CD14-positive monocyte (primary cell): ENCODE data around the gene P2RX5. TPM values are rescaled to one million over a fixed set of nuclear protein-coding genes. Genes with fewer than 3 reads are reported as not detected.

Experiments used
- DNase-seq, 3 donors: peaks; one replicate each; pipeline ENCODE4 v3.0.0-alpha.2; 2011 to 2022
- H2AFZ ChIP-seq: 2 replicates; pipeline ENCODE4 v1.6.0; 2012; ENCODE audit warnings: mild to moderate bottlenecking, low read depth, low read length, inconsistent platforms; ENCODE audit not compliant: insufficient read depth, poor library complexity, severe bottlenecking
- H3K27ac ChIP-seq, 2 donors: 1 replicate in 1 of 2; 2 replicates in 1 of 2; pipeline ENCODE4 v1.5.1; 2012 to 2013; ENCODE audit warnings: low read length in 2 of 2, control low read depth in 1 of 2, inconsistent platforms in 1 of 2, low read depth in 1 of 2, mild to moderate bottlenecking in 1 of 2
- H3K27me3 ChIP-seq, 2 donors: one replicate each; pipeline versions ENCODE4 v1.6.0 to v1.6.1; 2011 to 2013; ENCODE audit warnings: low read length in 2 of 2; ENCODE audit not compliant: control insufficient read depth in 2 of 2, insufficient read depth in 2 of 2
- H3K36me3 ChIP-seq, 2 donors: replicated peaks in 1 of 2; 1 replicate in 1 of 2; 2 replicates in 1 of 2; pipeline versions ENCODE4 v1.5.1 to v1.6.1; 2012 to 2013; ENCODE audit warnings: low read length in 2 of 2, control low read depth in 1 of 2, inconsistent platforms in 1 of 2, mild to moderate bottlenecking in 1 of 2; ENCODE audit not compliant: insufficient read depth in 2 of 2, control insufficient read depth in 1 of 2
- H3K4me1 ChIP-seq, 2 donors: 1 replicate in 1 of 2; 2 replicates in 1 of 2; pipeline versions ENCODE4 v1.5.1 to v1.6.1; 2012 to 2013; ENCODE audit warnings: low read length in 2 of 2, control low read depth in 1 of 2, inconsistent platforms in 1 of 2, mild to moderate bottlenecking in 1 of 2, moderate library complexity in 1 of 2; ENCODE audit not compliant: insufficient read depth in 2 of 2, control insufficient read depth in 1 of 2
- H3K4me2 ChIP-seq: replicated peaks from 2 replicates; pipeline ENCODE3; 2012; ENCODE audit warnings: low read length, moderate library complexity, mild to moderate bottlenecking; ENCODE audit not compliant: poor library complexity, severe bottlenecking; ENCODE audit errors: extremely low read depth
- H3K4me3 ChIP-seq, 3 experiments: fragments of 200-600 bp in 1 of 3; sonication (generic) in 1 of 3; replicated peaks in 1 of 3; 1 replicate in 2 of 3; 2 replicates in 1 of 3; pipeline ENCODE4 v1.5.1; 2011 to 2013; ENCODE audit warnings: low read length in 3 of 3, mild to moderate bottlenecking in 3 of 3, control low read depth in 2 of 3, low read depth in 2 of 3, inconsistent platforms in 1 of 3, moderate library complexity in 1 of 3
- H3K79me2 ChIP-seq: 2 replicates; pipeline ENCODE4 v1.6.0; 2012; ENCODE audit warnings: mild to moderate bottlenecking, control low read depth, inconsistent platforms, low read length, moderate library complexity; ENCODE audit not compliant: insufficient read depth
- H3K9ac ChIP-seq: 2 replicates; pipeline ENCODE4 v1.6.0; 2017; ENCODE audit warnings: low read length, mild to moderate bottlenecking; ENCODE audit not compliant: insufficient read depth, poor library complexity, severe bottlenecking
- H3K9me3 ChIP-seq, 2 donors: replicated peaks in 1 of 2; 1 replicate in 1 of 2; 2 replicates in 1 of 2; pipeline versions ENCODE4 v1.5.1 to v1.6.1; 2012 to 2013; ENCODE audit warnings: low read length in 2 of 2, control low read depth in 1 of 2; ENCODE audit not compliant: control insufficient read depth in 1 of 2, insufficient read depth in 1 of 2
- H4K20me1 ChIP-seq: 2 replicates; pipeline ENCODE4 v1.6.0; 2012; ENCODE audit warnings: mild to moderate bottlenecking, low read length, control low read depth, moderate library complexity; ENCODE audit not compliant: insufficient read depth
- H3K27ac Mint-ChIP-seq, 7 donors: one replicate each; pipeline ENCODE4 v1.8.0; 2020; ENCODE audit warnings: mild to moderate bottlenecking in 7 of 7, mixed read lengths in 7 of 7, moderate library complexity in 6 of 7, inconsistent platforms in 2 of 7
- H3K27me3 Mint-ChIP-seq, 3 donors: one replicate each; pipeline ENCODE4 v1.8.0; 2021 to 2022; ENCODE audit warnings: low read depth in 3 of 3, mild to moderate bottlenecking in 3 of 3, mixed read lengths in 3 of 3, moderate library complexity in 3 of 3, inconsistent platforms in 1 of 3
- H3K36me3 Mint-ChIP-seq, 2 donors: one replicate each; pipeline ENCODE4 v1.8.0; 2020; ENCODE audit warnings: mixed read lengths in 2 of 2, inconsistent platforms in 1 of 2, mild to moderate bottlenecking in 1 of 2
- H3K4me1 Mint-ChIP-seq: one replicate; pipeline ENCODE4 v1.8.0; 2020; ENCODE audit warnings: mild to moderate bottlenecking, mixed read lengths
- H3K4me3 Mint-ChIP-seq, 2 donors: one replicate each; pipeline ENCODE4 v1.8.0; 2020; ENCODE audit warnings: mild to moderate bottlenecking in 2 of 2, mixed read lengths in 2 of 2, moderate library complexity in 1 of 2
- H3K9me3 Mint-ChIP-seq, 7 donors: one replicate each; pipeline ENCODE4 v1.8.0; 2020 to 2022; ENCODE audit warnings: mixed read lengths in 7 of 7, mild to moderate bottlenecking in 6 of 7, moderate library complexity in 6 of 7, inconsistent platforms in 2 of 7
- CTCF ChIP-seq: fragments of 200-600 bp; IDR thresholded peaks from one replicate; pipeline ENCODE4 v1.8.0; 2022; ENCODE audit warnings: antibody characterized with exemption, mild to moderate bottlenecking
- WGBS: methylation state at CpG from one replicate; pipeline ENCODE4 v1.1.5; 2013; ENCODE audit warnings: missing lambda C conversion rate; ENCODE audit not compliant: insufficient coverage; 5-methylcytosine and 5-hydroxymethylcytosine counted together
- intact Hi-C, 2 donors: fragments of 100-400 bp; cut with micrococcal nuclease; formaldehyde crosslinking; loops; one replicate each; pipeline versions ENCODE4 v1.15.0 to v1.15.1; 2023
- polyA plus RNA-seq, 3 donors: library from polyadenylated mRNA; depleted of rRNA in 1 of 3; unstranded in 2 of 3; stranded (reverse) in 1 of 3; fragments of 300-500 nt in 2 of 3; fragments of >200 nt in 1 of 3; fragmentation: Illumina TruSeq in 2 of 3; gene quantifications; 1 replicate in 2 of 3; 2 replicates in 1 of 3; pipeline ENCODE4 v1.2.3, GENCODE V29; 2012 to 2021

Gene P2RX5
- polyA plus RNA-seq, 3 donors: 0.64 to 8.8 (median 3.4) TPM

GRCh38 chr17:3636908-3637373, 59.0 kb downstream of the P2RX5 start:
- Mint-ChIP-seq H3K4me1 (peaks cover 47% of the 10 kb centered on the region), H3K27me3 (peaks cover 0 to 4% (median 0%) of the 10 kb centered on the region in 3 donors), H3K27ac (peak overlapping the region in 4 of 7 donors; percentile 37 to 98 (median 69)), H3K9me3 (peaks cover 0 to 2% (median 0%) of the 10 kb centered on the region in 7 donors), H3K36me3 (peaks cover 6 to 16% of the 10 kb centered on the region in 2 donors), H3K4me3 (peak overlapping the region; percentile 86 to 97)
- peak overlapping the region in 1 of 2 donors; percentile 94 for H3K27ac ChIP-seq
- intact Hi-C loops: loop anchor here in 1 of 2 donors (2.0 to 10.0 kb wide), 2 partner anchors 32 to 592 kb away; partner anchors contain the start of genes EMC6 and TAX1BP3
- H3K4me2 ChIP-seq: peak overlapping the region; percentile 90
- H4K20me1 ChIP-seq: no peaks in the 10 kb centered on the region
- H3K79me2 ChIP-seq: peaks cover 32% of the 10 kb centered on the region
- DNase-seq: peak in 1 of 3 donors; percentile 20
- WGBS: under 1% methylated on average over 25 of the region's 31 CpGs
- peaks cover 0 to 5% of the 10 kb centered on the region in 2 donors for H3K36me3 ChIP-seq
- H3K4me1 ChIP-seq: peaks cover 38 to 49% of the 10 kb centered on the region in 2 donors
- peak overlapping the region; percentile 61 to 93 (median 71) for H3K4me3 ChIP-seq
- peak overlapping the region; percentile 97 for H2AFZ ChIP-seq
- no peaks in the 10 kb centered on the region for H3K27me3 ChIP-seq
- peak overlapping the region; percentile 93 for H3K9ac ChIP-seq
- no peak for TF ChIP-seq CTCF
- no peaks in the 10 kb centered on the region for H3K9me3 ChIP-seq

DNA sequence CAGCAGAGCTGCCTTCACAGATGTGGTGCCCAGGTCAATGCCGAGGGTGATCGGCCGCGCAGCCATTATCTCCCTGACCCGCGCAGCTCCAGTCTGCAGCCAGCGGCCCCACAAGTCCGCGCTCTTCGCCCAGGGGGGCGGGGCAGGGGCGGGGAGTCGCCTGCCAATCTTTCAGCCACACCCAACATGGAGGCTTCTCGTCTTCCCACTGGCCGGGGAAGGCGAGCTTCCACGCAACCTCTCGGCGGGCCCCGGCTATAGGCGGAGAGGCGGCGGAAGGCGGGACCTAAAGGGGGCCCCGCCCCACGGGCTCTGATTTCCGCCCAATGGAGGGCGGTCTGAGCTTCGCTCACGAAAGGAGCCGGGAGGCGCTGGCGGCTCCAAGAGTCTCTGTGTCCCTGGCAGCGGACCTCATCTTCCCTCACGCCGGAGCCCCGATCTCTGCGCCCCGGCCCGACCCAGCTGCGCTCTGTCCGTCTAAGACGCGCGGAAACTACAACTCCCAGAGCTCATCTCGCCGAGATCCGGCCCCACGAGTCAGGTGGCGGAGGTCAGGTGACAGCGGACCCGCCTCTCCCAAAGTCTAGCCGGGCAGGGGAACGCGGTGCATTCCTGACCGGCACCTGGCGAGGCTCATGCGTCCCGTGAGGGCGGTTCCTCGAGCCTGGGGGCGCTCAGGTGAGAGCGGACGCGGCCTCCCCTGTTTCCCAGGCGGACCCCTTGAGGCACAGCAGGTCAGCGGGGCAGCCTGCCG, 59.6 kb downstream of the P2RX5 start, which contains the start of the genes CTNS and SHPK:
TSS of gene CTNS (plus strand) at position 607 of the 754 bp plus-strand sequence. CDS start 3,447 bp downstream, outside the sequence.
TSS of gene SHPK (minus strand) at position 97 of the 754 bp plus-strand sequence. CDS start at position 66, 31 bp downstream.
- peaks cover 6 to 12% of the 10 kb centered on the region in 2 donors for H3K36me3 Mint-ChIP-seq
- peak; percentile 92 to 94 (median 93) for DNase-seq
- Histone ChIP-seq H3K36me3 (peaks cover 0 to 5% of the 10 kb centered on the region in 2 donors), H3K27ac (peak within 1 kb of the TSS; percentile 84 to 94), H3K9ac (peak within 1 kb of the TSS; percentile 93), H4K20me1 (no peaks in the 10 kb centered on the region), H3K4me2 (peak within 1 kb of the TSS; percentile 90), H2AFZ (peak within 1 kb of the TSS; percentile 97), H3K4me1 (peaks cover 38 to 49% of the 10 kb centered on the region in 2 donors), H3K79me2 (peaks cover 32% of the 10 kb centered on the region), H3K4me3 (peak within 1 kb of the TSS; percentile 61 to 93 (median 71)), H3K27me3 (no peaks in the 10 kb centered on the region), H3K9me3 (no peaks in the 10 kb centered on the region)
- peaks cover 0 to 2% (median 0%) of the 10 kb centered on the region in 7 donors for H3K9me3 Mint-ChIP-seq
- intact Hi-C loops: loop anchor here in 1 of 2 donors (2.0 to 10.0 kb wide), 2 partner anchors 32 to 592 kb away; partner anchors contain the start of genes EMC6 and TAX1BP3
- no peak for TF ChIP-seq CTCF
- under 1% methylated on average over 65 of the region's 68 CpGs for WGBS
- peaks cover 47% of the 10 kb centered on the region for H3K4me1 Mint-ChIP-seq
- peaks cover 0 to 4% (median 0%) of the 10 kb centered on the region in 3 donors for H3K27me3 Mint-ChIP-seq
- H3K27ac Mint-ChIP-seq: peak within 1 kb of the TSS; percentile 94 to 100 (median 99)
- H3K4me3 Mint-ChIP-seq: peak within 1 kb of the TSS; percentile 86 to 97
